ENCODE data around the gene MAGI1. TPM values are rescaled to one million over a fixed set of nuclear protein-coding genes. Genes with fewer than 3 reads are reported as not detected.

MAGI1 gene
- total RNA-seq, 4 donors from 2014 or later, result 7.6 to 42.9 (median 37.0) TPM

DNA sequence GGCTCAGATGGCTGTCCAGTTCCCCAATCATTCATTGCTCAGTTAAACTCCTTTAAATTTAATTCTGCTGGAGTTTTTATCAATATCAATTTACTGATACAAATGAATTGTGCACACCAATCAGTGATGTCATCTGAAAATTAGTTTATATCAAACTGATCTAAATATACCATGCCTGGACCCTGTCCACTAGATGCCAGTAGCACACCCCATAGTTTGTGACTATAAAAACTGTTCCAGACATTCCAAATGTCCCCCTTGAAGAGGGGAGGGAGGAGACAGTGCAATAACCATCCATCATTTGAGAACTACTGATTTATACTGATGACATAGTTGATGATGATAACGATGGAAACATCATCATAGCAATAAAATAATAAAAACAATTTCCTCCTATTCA is 232.1 kb downstream of the MAGI1 start:
- intact Hi-C loops (cut with DNase I; ENCODE audit: low total_unique reads), result no loop called here
- no peaks in the 10 kb centered on the region for H3K9me3 ChIP-seq
- TF ChIP-seq POLR2A (IDR thresholded peaks at IDR 0.05), result no peak
- TF ChIP-seq, protein P1, sequence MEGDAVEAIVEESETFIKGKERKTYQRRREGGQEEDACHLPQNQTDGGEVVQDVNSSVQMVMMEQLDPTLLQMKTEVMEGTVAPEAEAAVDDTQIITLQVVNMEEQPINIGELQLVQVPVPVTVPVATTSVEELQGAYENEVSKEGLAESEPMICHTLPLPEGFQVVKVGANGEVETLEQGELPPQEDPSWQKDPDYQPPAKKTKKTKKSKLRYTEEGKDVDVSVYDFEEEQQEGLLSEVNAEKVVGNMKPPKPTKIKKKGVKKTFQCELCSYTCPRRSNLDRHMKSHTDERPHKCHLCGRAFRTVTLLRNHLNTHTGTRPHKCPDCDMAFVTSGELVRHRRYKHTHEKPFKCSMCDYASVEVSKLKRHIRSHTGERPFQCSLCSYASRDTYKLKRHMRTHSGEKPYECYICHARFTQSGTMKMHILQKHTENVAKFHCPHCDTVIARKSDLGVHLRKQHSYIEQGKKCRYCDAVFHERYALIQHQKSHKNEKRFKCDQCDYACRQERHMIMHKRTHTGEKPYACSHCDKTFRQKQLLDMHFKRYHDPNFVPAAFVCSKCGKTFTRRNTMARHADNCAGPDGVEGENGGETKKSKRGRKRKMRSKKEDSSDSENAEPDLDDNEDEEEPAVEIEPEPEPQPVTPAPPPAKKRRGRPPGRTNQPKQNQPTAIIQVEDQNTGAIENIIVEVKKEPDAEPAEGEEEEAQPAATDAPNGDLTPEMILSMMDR (IDR thresholded peaks at IDR 0.05), result no peak
- H3K4me3 ChIP-seq, result no peak overlapping the region
- DNase-seq, result no peak
- H3K4me1 ChIP-seq, result no peaks in the 10 kb centered on the region
- H3K27ac ChIP-seq, result no peak overlapping the region
- H3K27me3 ChIP-seq, result no peaks in the 10 kb centered on the region
- no peaks in the 10 kb centered on the region for H3K36me3 ChIP-seq

GRCh38 chr3:65796676-65797075 is 242.0 kb downstream of the MAGI1 start:
- intact Hi-C loops (cut with DNase I; ENCODE audit: low total_unique reads), result no loop called here
- no peak overlapping the region for H3K4me3 ChIP-seq
- H3K27ac ChIP-seq, result no peak overlapping the region
- DNase-seq, result no peak
- no peaks in the 10 kb centered on the region for H3K9me3 ChIP-seq
- no peaks in the 10 kb centered on the region for H3K36me3 ChIP-seq
- H3K27me3 ChIP-seq, result no peaks in the 10 kb centered on the region
- H3K4me1 ChIP-seq, result no peaks in the 10 kb centered on the region
- TF ChIP-seq POLR2A (IDR thresholded peaks at IDR 0.05), result no peak
- TF ChIP-seq, protein P1 (IDR thresholded peaks at IDR 0.05), result no peak

GRCh38 chr3:65795166-65795565 is 243.6 kb downstream of the MAGI1 start:
- H3K27ac ChIP-seq, result no peak overlapping the region
- H3K27me3 ChIP-seq, result no peaks in the 10 kb centered on the region
- H3K9me3 ChIP-seq, result no peaks in the 10 kb centered on the region
- intact Hi-C loops (cut with DNase I; ENCODE audit: low total_unique reads), result no loop called here
- H3K4me1 ChIP-seq, result no peaks in the 10 kb centered on the region
- TF ChIP-seq, protein P1 (IDR thresholded peaks at IDR 0.05), result no peak
- no peaks in the 10 kb centered on the region for H3K36me3 ChIP-seq
- no peak overlapping the region for H3K4me3 ChIP-seq
- no peak for DNase-seq

DNA sequence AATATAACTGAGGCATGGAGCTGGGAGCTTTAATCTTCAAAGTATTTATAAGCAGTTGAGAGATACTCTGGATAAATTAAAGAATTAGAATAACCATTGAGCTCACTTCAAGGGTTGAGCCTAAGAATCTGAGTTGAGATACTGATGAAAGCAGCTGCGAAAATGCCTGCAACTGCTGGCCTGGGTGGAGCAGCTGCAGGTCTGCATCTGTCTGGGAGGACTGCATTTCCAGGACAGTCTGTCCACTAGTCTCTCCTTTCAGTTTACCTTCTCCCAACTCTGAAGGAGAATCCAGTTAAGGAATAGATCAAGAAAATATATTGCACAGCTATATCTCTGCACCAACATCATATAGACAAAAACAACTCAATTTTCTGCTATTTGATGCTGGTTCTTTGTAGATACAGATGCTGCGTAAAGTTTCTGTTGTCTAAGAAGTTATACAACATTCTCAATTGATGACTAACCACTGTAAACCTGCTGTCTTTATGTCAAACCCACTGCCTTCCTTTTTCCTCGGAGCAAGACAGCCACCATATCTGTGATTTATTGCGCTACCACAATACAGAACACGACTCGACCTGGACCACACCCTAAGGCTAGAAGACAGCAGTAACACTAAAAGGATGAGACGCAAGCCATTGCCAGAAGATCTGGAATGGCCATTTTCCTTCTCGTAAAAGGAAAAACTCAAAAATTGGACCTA is 245.1 kb downstream of the MAGI1 start:
- Histone ChIP-seq H3K27me3 (no peaks in the 10 kb centered on the region), H3K4me1 (no peaks in the 10 kb centered on the region), H3K27ac (no peak overlapping the region), H3K36me3 (no peaks in the 10 kb centered on the region), H3K4me3 (no peak overlapping the region), H3K9me3 (no peaks in the 10 kb centered on the region)
- no peak for DNase-seq
- intact Hi-C loops (cut with DNase I; ENCODE audit: low total_unique reads), result no loop called here
- TF ChIP-seq, protein P1 (IDR thresholded peaks at IDR 0.05), result no peak
- no peak for TF ChIP-seq POLR2A (IDR thresholded peaks at IDR 0.05)

GRCh38 chr3:65788461-65788860 is 250.3 kb downstream of the MAGI1 start:
- H3K4me1 ChIP-seq, result no peaks in the 10 kb centered on the region
- H3K36me3 ChIP-seq, result no peaks in the 10 kb centered on the region
- H3K9me3 ChIP-seq, result no peaks in the 10 kb centered on the region
- H3K27ac ChIP-seq, result no peak overlapping the region
- no peaks in the 10 kb centered on the region for H3K27me3 ChIP-seq
- DNase-seq, result no peak
- TF ChIP-seq POLR2A (IDR thresholded peaks at IDR 0.05), result no peak
- TF ChIP-seq, protein P1 (IDR thresholded peaks at IDR 0.05), result no peak
- intact Hi-C loops (cut with DNase I; ENCODE audit: low total_unique reads), result no loop called here
- H3K4me3 ChIP-seq, result no peak overlapping the region

Measured in uterus (tissue), 4 donors.